ENCODE results near the gene TTC12.

Gene TTC12, protein sequence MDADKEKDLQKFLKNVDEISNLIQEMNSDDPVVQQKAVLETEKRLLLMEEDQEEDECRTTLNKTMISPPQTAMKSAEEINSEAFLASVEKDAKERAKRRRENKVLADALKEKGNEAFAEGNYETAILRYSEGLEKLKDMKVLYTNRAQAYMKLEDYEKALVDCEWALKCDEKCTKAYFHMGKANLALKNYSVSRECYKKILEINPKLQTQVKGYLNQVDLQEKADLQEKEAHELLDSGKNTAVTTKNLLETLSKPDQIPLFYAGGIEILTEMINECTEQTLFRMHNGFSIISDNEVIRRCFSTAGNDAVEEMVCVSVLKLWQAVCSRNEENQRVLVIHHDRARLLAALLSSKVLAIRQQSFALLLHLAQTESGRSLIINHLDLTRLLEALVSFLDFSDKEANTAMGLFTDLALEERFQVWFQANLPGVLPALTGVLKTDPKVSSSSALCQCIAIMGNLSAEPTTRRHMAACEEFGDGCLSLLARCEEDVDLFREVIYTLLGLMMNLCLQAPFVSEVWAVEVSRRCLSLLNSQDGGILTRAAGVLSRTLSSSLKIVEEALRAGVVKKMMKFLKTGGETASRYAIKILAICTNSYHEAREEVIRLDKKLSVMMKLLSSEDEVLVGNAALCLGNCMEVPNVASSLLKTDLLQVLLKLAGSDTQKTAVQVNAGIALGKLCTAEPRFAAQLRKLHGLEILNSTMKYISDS

GRCh38 chr11:113314389-113315301 is at the start of gene TTC12:
Gene TTC12 (plus strand): TSS chr11:113314583. CDS start chr11:113316258, 1,675 bp downstream.
- peak; percentile 94 for DNase-seq

- no peak for DNase-seq
These were observed 49.0 kb upstream of the TTC12 start for GRCh38 chr11:113265362-113265761.

DNA sequence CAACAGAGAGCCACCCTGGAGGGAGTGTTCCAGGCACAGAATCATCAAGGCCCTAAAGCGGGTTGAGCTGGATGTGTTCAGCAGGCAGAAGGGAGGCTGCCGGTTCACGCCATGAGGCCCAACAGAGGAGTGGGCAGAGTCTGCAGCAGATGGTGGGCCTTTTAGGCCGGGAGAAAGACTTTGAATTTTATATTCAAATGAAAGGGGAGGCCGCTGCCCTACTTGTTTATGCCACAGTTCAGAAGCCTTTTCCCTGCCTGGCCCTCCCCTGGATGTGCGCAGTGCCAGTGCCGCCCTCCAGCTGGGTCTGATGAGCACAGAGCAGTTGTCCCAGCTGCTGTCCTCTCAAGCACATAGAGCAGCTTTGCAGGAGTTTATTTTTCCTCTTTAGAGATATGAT is 46.9 kb upstream of the TTC12 start:
- no peak for DNase-seq

DNA sequence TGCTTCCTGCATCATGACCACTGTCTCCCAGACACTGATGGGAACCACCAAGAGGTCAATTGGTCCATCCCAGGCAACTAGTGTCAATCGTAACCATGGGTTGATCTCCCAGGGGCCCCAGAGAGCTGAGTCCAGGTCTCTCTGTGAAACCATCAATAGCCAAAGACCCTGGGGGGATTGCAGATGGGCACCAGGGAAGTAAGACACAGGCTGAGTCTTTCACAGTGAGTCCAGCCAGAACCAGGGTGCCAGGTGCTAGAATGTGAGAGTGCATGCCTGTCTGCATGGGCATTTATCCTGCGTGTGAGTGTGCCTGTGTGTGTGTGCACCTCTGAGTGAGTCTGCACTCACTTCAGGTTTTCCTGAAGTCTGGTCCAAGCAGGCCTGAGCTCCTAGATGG is 45.3 kb upstream of the TTC12 start:
- no peak for DNase-seq

- DNase-seq, result no peak
These were observed 44.7 kb upstream of the TTC12 start for GRCh38 chr11:113269636-113270035.

DNA sequence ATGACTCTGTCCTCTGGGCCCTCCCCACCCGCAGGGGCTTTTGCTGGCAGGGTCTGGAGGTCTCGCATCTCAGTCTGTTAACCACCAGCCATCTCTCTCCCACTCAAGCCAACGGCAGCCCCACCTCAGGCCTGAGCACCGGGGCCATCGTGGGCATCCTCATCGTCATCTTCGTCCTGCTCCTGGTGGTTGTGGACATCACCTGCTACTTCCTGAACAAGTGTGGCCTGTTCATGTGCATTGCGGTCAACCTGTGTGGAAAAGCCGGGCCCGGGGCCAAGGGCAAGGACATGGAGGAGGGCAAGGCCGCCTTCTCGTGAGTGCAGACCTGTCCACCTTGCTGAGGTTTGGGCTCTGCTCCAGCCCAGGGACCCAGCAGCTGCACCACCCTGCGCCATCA is 44.3 kb upstream of the TTC12 start:
- no peak for DNase-seq

- DNase-seq, result no peak
These were observed 42.7 kb upstream of the TTC12 start for GRCh38 chr11:113271551-113272245.

DNA sequence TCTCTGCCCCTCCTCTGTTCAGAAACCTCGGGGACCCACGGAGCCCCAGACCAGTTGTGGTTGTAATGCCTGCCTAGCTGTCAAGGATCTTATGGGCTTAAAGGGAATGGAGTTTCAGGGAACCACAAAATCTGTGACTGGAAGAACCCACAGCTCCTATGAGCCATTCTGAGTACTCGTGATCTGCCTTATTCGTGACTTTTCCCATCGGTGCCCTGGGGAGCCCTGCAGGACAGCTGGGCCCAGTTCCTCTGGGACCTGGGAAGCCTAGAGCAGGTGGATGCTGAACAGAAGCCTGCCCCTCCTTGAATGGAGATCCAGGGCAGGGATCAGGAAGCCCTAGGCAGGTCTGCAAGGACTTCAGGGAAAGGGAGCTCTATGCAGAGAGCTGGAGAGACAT is 42.1 kb upstream of the TTC12 start:
- no peak for DNase-seq

DNA sequence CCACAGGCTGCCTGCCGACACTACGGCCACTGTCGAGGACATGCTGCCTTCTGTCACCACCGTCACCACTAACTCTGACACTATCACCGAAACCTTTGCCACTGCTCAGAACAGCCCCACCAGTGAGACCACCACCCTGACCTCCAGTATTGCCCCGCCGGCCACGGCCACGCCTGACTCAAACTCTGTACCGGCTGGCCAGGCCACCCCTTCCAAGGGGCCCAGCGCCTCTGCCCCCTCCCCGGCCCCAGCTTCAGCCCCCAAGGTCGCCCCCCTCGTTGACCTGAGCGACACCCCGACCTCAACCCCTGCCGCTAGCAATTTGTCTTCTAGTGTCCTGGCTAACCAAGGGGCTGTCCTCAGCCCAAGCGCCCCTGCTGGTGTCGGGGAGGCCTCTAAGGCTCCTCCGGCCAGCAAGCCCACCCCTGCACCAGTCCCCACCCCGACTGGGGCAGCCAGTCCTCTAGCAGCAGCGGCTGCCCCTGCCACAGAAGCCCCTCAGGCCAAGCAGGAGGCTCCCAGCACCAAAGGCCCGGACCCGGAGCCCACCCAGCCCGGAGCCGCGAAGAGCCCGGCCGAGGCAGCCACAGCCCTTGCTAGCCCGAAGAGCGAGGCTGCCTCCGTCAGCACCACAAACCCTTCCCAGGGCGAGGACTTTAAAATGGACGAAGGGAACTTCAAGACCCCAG is 41.3 kb upstream of the TTC12 start:
- no peak for DNase-seq

GRCh38 chr11:113273720-113274119 is 40.7 kb upstream of the TTC12 start:
- no peak for DNase-seq

DNA sequence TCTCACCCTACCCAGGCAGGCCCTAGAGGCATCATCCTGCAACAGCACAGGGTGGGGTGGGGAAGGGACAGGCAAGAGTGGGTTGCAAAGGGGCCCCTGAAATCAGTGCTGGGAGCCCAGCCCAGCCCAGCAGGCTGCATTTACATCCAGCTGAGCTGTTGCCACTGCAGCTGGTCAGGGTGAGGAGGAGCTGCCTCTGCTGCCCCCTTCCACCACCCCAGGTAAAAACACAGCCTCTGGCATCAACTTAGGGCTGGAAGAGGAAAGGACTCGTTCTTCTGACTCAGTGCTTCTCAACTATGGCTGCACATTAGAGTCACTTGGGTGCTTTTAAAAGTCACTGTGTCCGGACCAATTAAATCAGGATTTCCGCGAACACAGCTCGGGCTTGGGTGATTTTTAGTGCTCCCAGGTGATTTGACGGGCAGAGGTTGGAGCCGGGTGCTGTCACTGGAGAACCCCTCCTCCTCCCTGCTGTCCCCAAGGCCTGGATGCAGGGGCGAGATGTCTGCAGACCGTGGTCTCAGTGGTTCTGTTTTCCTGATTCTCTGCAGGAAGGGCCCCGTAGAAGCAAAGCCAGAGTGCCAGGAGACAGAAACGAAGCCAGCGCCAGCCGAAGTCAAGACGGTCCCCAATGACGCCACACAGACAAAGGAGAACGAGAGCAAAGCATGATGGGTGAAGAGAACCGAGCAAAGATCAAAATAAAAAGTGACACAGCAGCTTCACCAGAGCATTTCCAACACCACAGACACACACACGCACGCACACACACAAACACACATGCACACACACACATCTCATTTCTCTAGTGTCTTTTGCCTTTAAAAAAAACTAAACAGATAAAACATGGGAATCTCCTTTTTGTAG is 39.4 kb upstream of the TTC12 start:
- no peak for DNase-seq

- DNase-seq, result no peak
These were observed 38.8 kb upstream of the TTC12 start for GRCh38 chr11:113275602-113276001.

GRCh38 chr11:113276466-113276865 is 37.9 kb upstream of the TTC12 start:
- no peak for DNase-seq

GRCh38 chr11:113277907-113278306 is 36.5 kb upstream of the TTC12 start:
- DNase-seq, result no peak

DNA sequence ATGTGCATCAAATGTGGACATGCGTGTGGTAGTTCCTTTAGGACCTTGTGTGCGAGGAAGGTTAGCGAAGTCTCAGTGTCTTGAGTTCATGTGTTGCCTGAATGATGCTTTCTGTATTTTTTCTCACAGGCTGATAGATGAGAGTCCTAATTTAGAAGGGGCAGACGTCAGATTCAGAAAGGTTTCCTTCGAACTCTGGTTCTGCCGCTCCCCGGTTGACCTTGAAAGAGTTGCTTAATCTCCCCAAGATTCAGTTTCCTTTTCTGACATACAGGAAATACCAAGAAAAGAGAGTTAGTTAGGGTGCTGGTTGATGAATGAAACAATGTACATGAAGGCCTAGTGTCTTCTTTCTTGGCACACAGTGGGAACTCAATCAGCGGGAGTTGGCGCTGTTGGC is 35.9 kb upstream of the TTC12 start:
- no peak for DNase-seq

DNA sequence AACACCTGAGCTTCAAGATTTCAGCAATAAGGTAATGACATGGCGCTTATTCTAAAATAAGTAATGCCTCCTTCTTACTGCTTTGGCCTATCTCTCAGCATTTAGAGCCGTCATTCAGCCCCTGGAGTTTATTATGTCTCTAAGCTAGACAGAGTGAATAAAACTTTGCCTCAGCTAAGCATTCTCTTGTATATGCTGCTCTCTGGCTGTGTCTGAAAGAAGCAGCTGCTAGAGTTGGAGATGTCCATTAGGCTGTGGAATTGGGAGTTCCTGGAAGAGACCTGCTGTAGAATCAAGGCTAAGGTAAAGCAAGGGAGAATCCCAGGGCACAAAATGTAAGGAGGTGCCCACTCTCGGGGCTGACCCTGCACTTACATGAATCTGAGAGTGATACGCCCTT is 35.5 kb upstream of the TTC12 start:
- no peak for DNase-seq

DNA sequence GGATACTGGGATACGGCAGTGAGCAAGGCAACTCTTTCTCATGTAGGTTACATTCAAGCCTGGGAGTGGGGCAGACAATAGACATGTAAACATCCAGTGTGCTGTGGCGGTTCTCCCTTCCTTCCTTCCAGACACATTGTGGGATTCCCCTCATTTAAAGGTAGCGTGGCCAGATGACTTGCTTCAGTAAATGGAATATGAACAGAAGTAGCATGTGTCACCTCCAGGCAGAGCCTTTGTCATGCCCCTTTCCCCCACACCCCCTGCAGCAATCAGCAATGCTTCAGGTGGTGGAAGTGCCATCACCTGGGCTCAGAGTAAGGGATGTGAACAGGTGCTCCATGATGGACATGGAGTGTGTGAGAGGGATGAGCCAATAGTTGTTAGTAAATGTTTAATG is 34.8 kb upstream of the TTC12 start:
- no peak for DNase-seq

- DNase-seq, result no peak
These were observed 33.2 kb upstream of the TTC12 start for GRCh38 chr11:113281052-113281725.

GRCh38 chr11:113282898-113283437 is 31.4 kb upstream of the TTC12 start:
- no peak for DNase-seq

DNA sequence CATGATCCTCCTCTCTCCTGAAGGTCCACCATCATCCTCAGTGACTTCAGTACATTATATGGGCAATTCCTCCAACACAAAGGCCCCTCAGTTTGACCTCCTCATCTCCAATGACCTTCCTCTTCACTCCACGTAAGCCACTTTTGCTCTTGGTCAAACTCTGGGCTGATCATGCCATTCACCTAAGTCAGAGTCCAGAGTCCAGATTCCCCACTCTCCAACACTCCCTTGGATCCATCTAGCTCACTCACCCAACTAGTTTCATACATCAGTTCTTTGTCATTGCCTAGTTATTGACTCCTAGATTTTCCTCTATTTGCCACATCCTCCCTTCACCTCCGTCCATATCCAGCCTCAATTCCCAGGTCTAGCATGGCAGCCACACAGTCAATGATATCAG is 30.5 kb upstream of the TTC12 start:
- DNase-seq, result no peak
